Neural cell (in vitro differentiated cells): Measurements from ENCODE around the gene CERKL.

Experiments used
- CTCF ChIP-seq: fragments of 450-650 bp; IDR thresholded peaks from 2 replicates; pipeline ENCODE4 v1.5.1; 2014; ENCODE audit warnings: antibody characterized with exemption, mild to moderate bottlenecking, moderate library complexity; ENCODE audit not compliant: poor library complexity, severe bottlenecking
- RAD21 ChIP-seq: fragments of 450-650 bp; conservative IDR thresholded peaks from 2 replicates; pipeline ENCODE4 v1.6.1; 2014; ENCODE audit warnings: antibody characterized with exemption, mild to moderate bottlenecking, moderate library complexity
- TAF1 ChIP-seq: IDR thresholded peaks from 2 replicates; pipeline ENCODE4 v1.6.1; 2012; ENCODE audit warnings: low read depth

GRCh38 chr2:181527058-181527457 is 129.8 kb downstream of the CERKL start:
- TF ChIP-seq CTCF: no peak
- TF ChIP-seq RAD21: no peak
- no peak for TF ChIP-seq TAF1
